ENCODE data around the gene LLGL2. TPM values are rescaled to one million over a fixed set of nuclear protein-coding genes. Genes with fewer than 3 reads are reported as not detected.
"Not testable (repeated sequence)": the region's sequence is repeated elsewhere in the genome, so short reads cannot be mapped to it uniquely, and the experiment has no call there.

Gene LLGL2
- total RNA-seq, 1 donor from 2014 or later, result 50.6 TPM

- Histone ChIP-seq H3K27me3 (ENCODE audit: control insufficient read depth, insufficient read depth, low read length) (peaks cover 26% of the 10 kb centered on the region), H3K4me3 (ENCODE audit: low read depth, low read length) (no peak overlapping the region), H3K36me3 (ENCODE audit: control insufficient read depth, insufficient read depth, low read length) (no peaks in the 10 kb centered on the region)
- TF ChIP-seq CTCF (IDR thresholded peaks at IDR 0.05; ENCODE audit: insufficient read depth, low read length, poor library complexity, severe bottlenecking), result no peak
- no peak for DNase-seq (ENCODE audit: low read depth)
These were observed 64.8 kb downstream of the LLGL2 start for GRCh38 chr17:75590314-75590761.

- no peak for DNase-seq (ENCODE audit: low read depth)
- H3K27me3 ChIP-seq (ENCODE audit: control insufficient read depth, insufficient read depth, low read length), result peaks cover 30% of the 10 kb centered on the region
- no peak for TF ChIP-seq CTCF (IDR thresholded peaks at IDR 0.05; ENCODE audit: insufficient read depth, low read length, poor library complexity, severe bottlenecking)
- H3K36me3 ChIP-seq (ENCODE audit: control insufficient read depth, insufficient read depth, low read length), result no peaks in the 10 kb centered on the region
- H3K4me3 ChIP-seq (ENCODE audit: low read depth, low read length), result no peak overlapping the region
These were observed 65.6 kb downstream of the LLGL2 start for GRCh38 chr17:75590849-75591721.

GRCh38 chr17:75591722-75592302, 66.3 kb downstream of the LLGL2 start:
- DNase-seq (ENCODE audit: low read depth), result no peak
- Histone ChIP-seq H3K36me3 (ENCODE audit: control insufficient read depth, insufficient read depth, low read length) (no peaks in the 10 kb centered on the region), H3K27me3 (ENCODE audit: control insufficient read depth, insufficient read depth, low read length) (peaks cover 30% of the 10 kb centered on the region), H3K4me3 (ENCODE audit: low read depth, low read length) (no peak overlapping the region)
- TF ChIP-seq CTCF (IDR thresholded peaks at IDR 0.05; ENCODE audit: insufficient read depth, low read length, poor library complexity, severe bottlenecking), result no peak

- Histone ChIP-seq H3K36me3 (ENCODE audit: control insufficient read depth, insufficient read depth, low read length) (no peaks in the 10 kb centered on the region), H3K4me3 (ENCODE audit: low read depth, low read length) (no peak overlapping the region), H3K27me3 (ENCODE audit: control insufficient read depth, insufficient read depth, low read length) (peaks cover 29% of the 10 kb centered on the region)
- no peak for DNase-seq (ENCODE audit: low read depth)
- TF ChIP-seq CTCF (IDR thresholded peaks at IDR 0.05; ENCODE audit: insufficient read depth, low read length, poor library complexity, severe bottlenecking), result no peak
These were observed 67.0 kb downstream of the LLGL2 start for GRCh38 chr17:75592348-75593020.

- not testable (repeated sequence) for DNase-seq (ENCODE audit: low read depth); H3K36me3 ChIP-seq (ENCODE audit: control insufficient read depth, insufficient read depth, low read length); H3K4me3 ChIP-seq (ENCODE audit: low read depth, low read length)
- H3K27me3 ChIP-seq (ENCODE audit: control insufficient read depth, insufficient read depth, low read length), result peaks cover 20% of the 10 kb centered on the region
These were observed 67.9 kb downstream of the LLGL2 start for GRCh38 chr17:75593430-75593829.
